NK-92 (cell line): Measurements from ENCODE around the gene TOM1L2.

Experiments used
- DNase-seq: peaks from one replicate; lab custom pipeline; 2025; ENCODE audit not compliant: unreplicated experiment; lab: John Stamatoyannopoulos, UW

Gene TOM1L2

GRCh38 chr17:17823433-17824118, 148.6 kb downstream of the TOM1L2 start:
- no peak for DNase-seq

DNA sequence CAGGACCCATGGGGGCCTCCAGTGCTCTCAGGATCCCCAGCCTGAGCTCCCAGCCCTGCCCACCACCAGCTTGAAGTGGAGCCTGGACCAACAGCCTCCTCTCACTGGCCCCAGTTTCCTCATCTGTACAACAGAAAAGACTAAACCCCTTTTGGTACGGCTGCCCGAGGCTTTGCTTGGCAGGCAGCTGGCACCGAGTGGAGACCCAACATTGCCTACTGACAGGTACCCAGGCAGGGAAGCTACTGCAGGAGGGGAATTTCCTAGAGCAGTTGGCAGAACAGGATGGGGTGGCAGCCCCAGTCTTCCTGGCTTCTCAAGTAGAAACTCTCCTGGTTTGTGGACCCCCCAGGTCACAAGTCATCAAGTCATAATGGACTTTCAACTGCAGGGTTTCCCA, 149.6 kb downstream of the TOM1L2 start:
- DNase-seq: no peak

GRCh38 chr17:17822189-17822588, 150.0 kb downstream of the TOM1L2 start:
- no peak for DNase-seq

DNA sequence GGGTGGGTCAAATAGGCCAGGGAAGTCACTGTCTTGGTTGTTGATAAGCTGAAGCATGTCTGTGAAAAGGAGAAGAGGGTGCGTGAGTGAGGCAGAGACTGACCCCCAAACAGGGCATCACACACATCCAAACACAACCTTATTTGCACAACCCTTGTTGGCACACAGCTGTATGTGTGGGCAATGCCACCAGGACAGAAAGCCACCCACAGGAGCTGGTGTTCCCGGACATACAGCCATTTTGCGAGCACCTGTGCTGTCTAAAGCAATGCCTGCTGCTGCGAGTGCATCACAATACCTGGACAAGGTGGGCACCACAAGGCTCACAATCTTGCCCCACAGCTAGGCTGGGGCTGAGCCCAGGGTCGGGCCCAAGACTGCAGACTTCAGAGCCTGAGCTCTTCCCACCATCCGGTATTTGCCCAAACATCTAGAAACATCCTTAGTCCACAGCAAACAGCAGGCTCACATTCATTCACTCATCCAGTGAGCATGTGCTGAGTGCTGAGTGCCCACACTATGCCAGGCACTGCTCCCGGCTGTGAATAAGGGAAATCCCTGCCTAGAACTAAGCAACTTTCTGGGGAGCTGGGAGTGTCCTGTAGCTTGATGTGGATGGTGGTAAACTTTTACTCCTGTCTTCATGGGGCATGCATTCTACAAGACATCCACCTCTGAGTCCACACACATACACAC, 151.6 kb downstream of the TOM1L2 start:
- DNase-seq: no peak

- no peak for DNase-seq
These were observed 152.2 kb downstream of the TOM1L2 start for GRCh38 chr17:17820046-17820445.

DNA sequence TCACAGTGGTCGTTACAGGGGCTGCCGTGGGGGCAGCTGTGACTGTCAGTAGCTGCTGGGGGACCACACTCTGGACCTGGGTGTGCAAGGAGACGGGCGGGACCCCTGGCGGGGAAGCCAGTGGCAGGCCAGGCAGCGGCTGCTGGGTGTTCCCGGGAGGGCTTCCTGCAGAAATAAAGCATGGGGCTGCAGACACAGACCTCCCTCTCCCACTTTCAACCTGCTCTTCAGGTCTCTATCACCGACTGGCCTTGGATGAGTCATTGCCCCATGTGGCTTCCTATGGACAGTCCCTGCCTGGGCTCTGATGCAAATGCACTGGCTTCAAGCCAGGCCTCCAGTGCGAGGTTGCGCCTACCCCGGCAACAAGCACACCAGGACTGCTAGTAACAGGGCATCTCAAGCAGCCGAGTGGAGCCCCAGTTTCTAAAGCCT, 152.6 kb downstream of the TOM1L2 start:
- DNase-seq: no peak

GRCh38 chr17:17819111-17819510, 153.1 kb downstream of the TOM1L2 start:
- DNase-seq: no peak

GRCh38 chr17:17818088-17818526, 154.1 kb downstream of the TOM1L2 start:
- no peak for DNase-seq

GRCh38 chr17:17817552-17817947, 154.7 kb downstream of the TOM1L2 start:
- no peak for DNase-seq

- no peak for DNase-seq
These were observed 155.2 kb downstream of the TOM1L2 start for GRCh38 chr17:17816831-17817551.

DNA sequence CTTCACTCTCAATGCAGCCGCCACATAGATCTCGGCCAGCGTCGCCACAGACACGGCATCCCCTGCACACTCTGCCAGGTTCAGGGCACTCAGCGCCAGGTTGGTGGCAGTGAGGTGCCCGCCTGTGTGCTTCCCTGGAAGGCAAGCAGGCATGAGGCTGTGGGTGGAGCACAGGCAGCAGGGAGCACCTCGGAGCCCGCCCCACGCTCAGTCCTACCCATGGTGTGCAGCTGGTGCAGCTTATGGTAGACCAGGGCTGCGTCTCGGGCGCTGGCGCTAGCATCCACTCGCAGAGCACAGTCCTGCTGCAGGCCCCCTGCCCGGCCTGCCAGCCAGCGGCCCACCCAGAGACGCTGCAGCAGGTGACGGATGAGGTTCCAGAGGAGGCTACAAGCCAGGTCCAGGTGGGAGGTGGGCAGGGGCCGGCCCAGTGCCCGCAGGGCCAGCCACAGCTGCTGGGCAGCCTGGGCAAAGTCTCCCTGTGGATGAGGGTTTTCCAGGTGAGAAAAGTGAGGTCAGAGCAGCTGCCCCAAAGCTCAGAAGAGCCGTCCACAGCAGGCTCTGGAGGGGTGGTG, 155.9 kb downstream of the TOM1L2 start:
- DNase-seq: no peak

GRCh38 chr17:17815436-17816200, 156.6 kb downstream of the TOM1L2 start:
- DNase-seq: no peak

- DNase-seq: no peak
These were observed 157.2 kb downstream of the TOM1L2 start for GRCh38 chr17:17815062-17815406.

DNA sequence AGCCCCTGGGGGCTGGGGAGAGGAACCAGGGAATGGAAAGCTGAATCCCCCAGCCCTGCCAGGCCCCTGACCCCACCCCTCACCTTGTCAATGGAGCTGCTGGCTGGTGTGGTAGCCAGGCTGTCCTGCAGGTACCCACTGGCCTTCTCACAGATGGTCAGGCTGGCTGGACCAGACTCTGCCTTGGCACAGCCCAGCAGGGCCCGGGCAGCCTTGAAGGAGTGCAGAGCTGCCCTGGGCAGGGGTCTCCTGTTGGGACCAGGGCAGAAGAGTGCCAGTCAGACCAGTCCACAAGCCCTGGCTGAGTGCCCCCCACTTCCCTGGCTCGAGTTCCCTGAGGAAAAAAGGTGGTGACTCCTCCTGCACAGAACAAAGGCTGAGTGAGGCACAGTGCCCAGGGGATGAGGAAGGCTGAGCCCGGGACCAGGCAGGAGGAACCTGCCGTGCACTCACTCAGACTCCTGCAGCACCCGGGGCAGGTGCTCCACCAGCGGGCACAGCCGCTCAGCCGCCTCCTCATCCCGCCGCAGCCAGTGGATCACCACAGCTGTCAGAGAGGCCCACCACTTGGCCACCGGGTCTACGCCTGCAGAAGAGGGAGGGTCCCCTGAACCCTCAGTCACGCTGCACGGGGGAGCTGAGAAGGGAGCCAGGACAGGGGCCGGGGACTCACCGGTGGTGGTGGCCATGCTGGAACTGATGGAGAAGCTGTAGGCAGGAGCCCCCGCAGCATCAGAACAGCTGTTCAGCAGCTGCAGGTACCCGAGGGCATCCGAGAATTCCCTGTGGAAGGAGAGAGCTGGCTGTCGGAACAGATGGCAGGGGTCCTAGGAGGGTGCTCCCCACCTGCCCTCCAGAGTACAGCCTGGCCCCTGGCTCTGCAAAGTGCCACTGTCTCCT, 157.8 kb downstream of the TOM1L2 start:
- DNase-seq: no peak

GRCh38 chr17:17813725-17814095, 158.5 kb downstream of the TOM1L2 start:
- no peak for DNase-seq

GRCh38 chr17:17813055-17813724, 159.0 kb downstream of the TOM1L2 start:
- DNase-seq: no peak

GRCh38 chr17:17812211-17813054, 159.8 kb downstream of the TOM1L2 start:
- no peak for DNase-seq

GRCh38 chr17:17811381-17812210, 160.6 kb downstream of the TOM1L2 start:
- no peak for DNase-seq
